SU-DHL-6 (cell line): ENCODE data around the gene ASPA.

Experiments used
- H2AFZ ChIP-seq: fragments of 200-600 bp; sonication (generic); 2 replicates; pipeline ENCODE4 v1.6.1; 2014; ENCODE audit warnings: low read depth, mild to moderate bottlenecking, moderate library complexity, mixed read lengths, antibody characterized with exemption, low read length; ENCODE audit not compliant: severe bottlenecking
- H3F3A ChIP-seq: fragments of 200-600 bp; shearing (Covaris generic); 2 replicates; pipeline ENCODE4 v1.6.0; 2016; ENCODE audit warnings: antibody characterized with exemption, mild to moderate bottlenecking; ENCODE audit not compliant: insufficient read depth
- H3K27ac ChIP-seq: fragments of 200-600 bp; sonication (generic); 2 replicates; pipeline ENCODE4 v1.5.1; 2016; ENCODE audit warnings: low read depth, mild to moderate bottlenecking, low read length, moderate library complexity, mixed read lengths
- H3K27me3 ChIP-seq: fragments of 200-600 bp; sonication (generic), shearing (Covaris generic); 2 replicates; pipeline ENCODE4 v1.6.0; 2014; ENCODE audit warnings: mild to moderate bottlenecking, low read length
- H3K36me3 ChIP-seq: fragments of 200-600 bp; sonication (generic); 2 replicates; pipeline ENCODE4 v1.6.1; 2014; ENCODE audit warnings: mild to moderate bottlenecking, low read length, mixed read lengths
- H3K4me2 ChIP-seq: fragments of 300-600, 200-600 bp; shearing (Covaris generic), sonication (generic); 2 replicates; pipeline ENCODE4 v1.6.0; 2014; ENCODE audit warnings: low read length, low read depth, mild to moderate bottlenecking; ENCODE audit not compliant: poor library complexity, severe bottlenecking
- H3K4me3 ChIP-seq: fragments of 200-600 bp; sonication (generic); 2 replicates; pipeline ENCODE4 v1.5.1; 2014; ENCODE audit warnings: antibody characterized with exemption, low read length, mild to moderate bottlenecking, mixed read lengths; ENCODE audit not compliant: insufficient read depth, poor library complexity, severe bottlenecking
- H3K79me2 ChIP-seq: fragments of 200-600 bp; sonication (generic); 2 replicates; pipeline ENCODE4 v1.6.1; 2014; ENCODE audit warnings: mild to moderate bottlenecking, low read length, moderate library complexity; ENCODE audit not compliant: insufficient read depth
- H3K9ac ChIP-seq: fragments of 200-600 bp; sonication (generic); 2 replicates; pipeline ENCODE4 v1.7.0; 2014; ENCODE audit warnings: mild to moderate bottlenecking, low read length
- H3K9me2 ChIP-seq: fragments of 200-600 bp; sonication (generic); replicated peaks from 2 replicates; pipeline ENCODE4 v1.6.1; 2014; ENCODE audit warnings: low read length; ENCODE audit not compliant: insufficient read depth
- H3K9me3 ChIP-seq: fragments of 200-600 bp; sonication (generic); 2 replicates; pipeline ENCODE4 v1.6.1; 2014; ENCODE audit warnings: low read length, mixed read lengths; ENCODE audit not compliant: insufficient read depth
- H4K20me1 ChIP-seq: fragments of 200-600 bp; sonication (generic); 2 replicates; pipeline ENCODE4 v1.6.1; 2014; ENCODE audit warnings: low read depth, mild to moderate bottlenecking, antibody characterized with exemption, low read length, moderate library complexity, mixed read lengths
- CTCF ChIP-seq: fragments of 200-600 bp; sonication (generic); IDR thresholded peaks from one replicate; pipeline ENCODE4 v1.5.1; 2017; ENCODE audit warnings: antibody characterized with exemption, mild to moderate bottlenecking, low read length, moderate library complexity; ENCODE audit not compliant: insufficient read depth, poor library complexity, severe bottlenecking
- EZH2phosphoT487 ChIP-seq: fragments of 200-600 bp; sonication (generic), shearing (Covaris generic); conservative IDR thresholded peaks from 2 replicates; pipeline ENCODE4 v1.6.1; 2018; ENCODE audit warnings: mild to moderate bottlenecking, antibody characterized with exemption, low read length, moderate library complexity, mixed read lengths

ASPA gene

GRCh38 chr17:3544365-3544764 is 68.6 kb downstream of the ASPA start:
- Histone ChIP-seq H2AFZ (no peak overlapping the region), H3K4me2 (no peak overlapping the region)

GRCh38 chr17:3545151-3545550 is 69.4 kb downstream of the ASPA start:
- Histone ChIP-seq H3K79me2 (no peaks in the 10 kb centered on the region), H3K9me2 (no peaks in the 10 kb centered on the region), H3F3A (no peaks in the 10 kb centered on the region), H2AFZ (no peak overlapping the region), H4K20me1 (no peaks in the 10 kb centered on the region), H3K36me3 (no peaks in the 10 kb centered on the region), H3K27me3 (no peaks in the 10 kb centered on the region), H3K27ac (no peak overlapping the region), H3K4me2 (no peak overlapping the region), H3K4me3 (no peak overlapping the region), H3K9me3 (no peaks in the 10 kb centered on the region), H3K9ac (no peak overlapping the region)
- no peak for TF ChIP-seq CTCF

More at GRCh38 chr17:3544365-3544764, 68.6 kb downstream of the ASPA start:
- Histone ChIP-seq H3K9ac (no peak overlapping the region), H3K9me3 (no peaks in the 10 kb centered on the region), H3K9me2 (no peaks in the 10 kb centered on the region), H3K36me3 (no peaks in the 10 kb centered on the region), H3K79me2 (no peaks in the 10 kb centered on the region), H3K4me3 (no peak overlapping the region), H3K27me3 (no peaks in the 10 kb centered on the region), H3K27ac (no peak overlapping the region), H4K20me1 (no peaks in the 10 kb centered on the region), H3F3A (no peaks in the 10 kb centered on the region)
- no peak for TF ChIP-seq EZH2phosphoT487
- TF ChIP-seq CTCF, result no peak

GRCh38 chr17:3546521-3546920 is 70.7 kb downstream of the ASPA start:
- H3K9me3 ChIP-seq, result no peaks in the 10 kb centered on the region
- TF ChIP-seq CTCF (no peak), EZH2phosphoT487 (no peak)
- H3K36me3 ChIP-seq, result no peaks in the 10 kb centered on the region
- no peak overlapping the region for H3K4me2 ChIP-seq
- no peak overlapping the region for H2AFZ ChIP-seq
- no peaks in the 10 kb centered on the region for H3K9me2 ChIP-seq
- no peaks in the 10 kb centered on the region for H3F3A ChIP-seq
- no peaks in the 10 kb centered on the region for H3K79me2 ChIP-seq
- H3K27ac ChIP-seq, result no peak overlapping the region
- H3K9ac ChIP-seq, result no peak overlapping the region
- H3K4me3 ChIP-seq, result no peak overlapping the region
- H3K27me3 ChIP-seq, result no peaks in the 10 kb centered on the region
- no peaks in the 10 kb centered on the region for H4K20me1 ChIP-seq

DNA sequence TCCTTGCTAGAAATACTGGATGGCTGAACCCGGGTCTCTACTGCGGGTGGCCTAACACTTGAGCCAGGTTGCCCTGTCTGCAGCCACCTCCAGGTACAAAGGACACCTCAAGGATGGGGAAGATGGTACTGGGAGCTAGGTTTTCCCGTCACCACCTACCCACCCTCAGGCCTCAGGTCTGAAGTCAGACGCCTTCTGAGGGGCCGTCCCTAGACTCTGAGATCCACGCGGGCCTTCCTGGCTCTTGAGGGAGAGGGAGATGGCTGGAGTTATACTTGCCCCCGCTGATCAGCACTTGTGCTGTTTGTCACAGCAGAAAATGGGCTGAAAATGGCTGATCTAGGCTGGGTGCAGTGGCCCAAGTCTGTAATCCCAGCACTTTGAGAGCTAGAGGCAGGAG is 71.2 kb downstream of the ASPA start:
- TF ChIP-seq EZH2phosphoT487, result no peak
- TF ChIP-seq CTCF, result no peak
- Histone ChIP-seq H3F3A (no peaks in the 10 kb centered on the region), H4K20me1 (no peaks in the 10 kb centered on the region), H3K4me3 (no peak overlapping the region), H3K27me3 (no peaks in the 10 kb centered on the region), H3K27ac (no peak overlapping the region), H3K9ac (no peak overlapping the region), H3K79me2 (no peaks in the 10 kb centered on the region), H3K36me3 (no peaks in the 10 kb centered on the region), H3K9me2 (no peaks in the 10 kb centered on the region), H3K9me3 (no peaks in the 10 kb centered on the region), H3K4me2 (no peak overlapping the region), H2AFZ (no peak overlapping the region)
